Measurements from ENCODE around the gene NXNL1. TPM values are rescaled to one million over a fixed set of nuclear protein-coding genes. Genes with fewer than 3 reads are reported as not detected.

The NXNL1 gene
- total and polyA plus RNA-seq, 2 of the 13 experiments (the other 11 are each of a cell fraction or from before 2014, with no cell fraction given): not detected

- TF ChIP-seq, protein P1, sequence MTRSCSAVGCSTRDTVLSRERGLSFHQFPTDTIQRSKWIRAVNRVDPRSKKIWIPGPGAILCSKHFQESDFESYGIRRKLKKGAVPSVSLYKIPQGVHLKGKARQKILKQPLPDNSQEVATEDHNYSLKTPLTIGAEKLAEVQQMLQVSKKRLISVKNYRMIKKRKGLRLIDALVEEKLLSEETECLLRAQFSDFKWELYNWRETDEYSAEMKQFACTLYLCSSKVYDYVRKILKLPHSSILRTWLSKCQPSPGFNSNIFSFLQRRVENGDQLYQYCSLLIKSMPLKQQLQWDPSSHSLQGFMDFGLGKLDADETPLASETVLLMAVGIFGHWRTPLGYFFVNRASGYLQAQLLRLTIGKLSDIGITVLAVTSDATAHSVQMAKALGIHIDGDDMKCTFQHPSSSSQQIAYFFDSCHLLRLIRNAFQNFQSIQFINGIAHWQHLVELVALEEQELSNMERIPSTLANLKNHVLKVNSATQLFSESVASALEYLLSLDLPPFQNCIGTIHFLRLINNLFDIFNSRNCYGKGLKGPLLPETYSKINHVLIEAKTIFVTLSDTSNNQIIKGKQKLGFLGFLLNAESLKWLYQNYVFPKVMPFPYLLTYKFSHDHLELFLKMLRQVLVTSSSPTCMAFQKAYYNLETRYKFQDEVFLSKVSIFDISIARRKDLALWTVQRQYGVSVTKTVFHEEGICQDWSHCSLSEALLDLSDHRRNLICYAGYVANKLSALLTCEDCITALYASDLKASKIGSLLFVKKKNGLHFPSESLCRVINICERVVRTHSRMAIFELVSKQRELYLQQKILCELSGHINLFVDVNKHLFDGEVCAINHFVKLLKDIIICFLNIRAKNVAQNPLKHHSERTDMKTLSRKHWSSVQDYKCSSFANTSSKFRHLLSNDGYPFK (CRISPR knock-in tag; IDR thresholded peaks at IDR 0.05; ENCODE audit: borderline replicate concordance): peak; percentile 86; the same call in 1 of the 2 replicates
- TF ChIP-seq SMYD3 (CRISPR knock-in tag; IDR thresholded peaks at IDR 0.05): no peak
- peak; percentile 85 for TF ChIP-seq GATAD1 (CRISPR knock-in tag; IDR thresholded peaks at IDR 0.05)
- peak; percentile 70; the same call in 1 of the 3 replicates for TF ChIP-seq MXI1 (IDR thresholded peaks at IDR 0.05; ENCODE audit: borderline replicate concordance, low read depth, low read length)
- peak; percentile 48 to 60 for TF ChIP-seq POLR2A (IDR thresholded peaks at IDR 0.05; ENCODE audit: insufficient read depth in 1 of 2, low read depth in 2 of 2, low read length in 2 of 2)
- TF ChIP-seq MED13 (CRISPR knock-in tag; IDR thresholded peaks at IDR 0.05): no peak
- TF ChIP-seq STAG1 (CRISPR knock-in tag; IDR thresholded peaks at IDR 0.05): no peak
- no peak for TF ChIP-seq ZNF18 (CRISPR knock-in tag; IDR thresholded peaks at IDR 0.05; ENCODE audit: insufficient replicate concordance)
- peak; percentile 40 for TF ChIP-seq ZNF772 (CRISPR knock-in tag; IDR thresholded peaks at IDR 0.05)
- peak; percentile 52 for TF ChIP-seq SUZ12 (IDR thresholded peaks at IDR 0.05; ENCODE audit: low read depth, low read length)
- no peak for TF ChIP-seq RNF2 (conservative IDR thresholded peaks at IDR 0.05; ENCODE audit: low read depth)
- 0 out of 2 replicates have a peak, but pooled peaks have one; percentile 63 for TF ChIP-seq MIXL1 (CRISPR knock-in tag; IDR thresholded peaks at IDR 0.05)
- TF ChIP-seq TOPORS (CRISPR knock-in tag; IDR thresholded peaks at IDR 0.05): 0 out of 2 replicates have a peak, but pooled peaks have one; percentile 15
- TF ChIP-seq DNMT1 (CRISPR knock-in tag; IDR thresholded peaks at IDR 0.05): no peak
- TF ChIP-seq ZNF207 (IDR thresholded peaks at IDR 0.05; ENCODE audit: borderline replicate concordance): no peak
- TF ChIP-seq, protein P2, sequence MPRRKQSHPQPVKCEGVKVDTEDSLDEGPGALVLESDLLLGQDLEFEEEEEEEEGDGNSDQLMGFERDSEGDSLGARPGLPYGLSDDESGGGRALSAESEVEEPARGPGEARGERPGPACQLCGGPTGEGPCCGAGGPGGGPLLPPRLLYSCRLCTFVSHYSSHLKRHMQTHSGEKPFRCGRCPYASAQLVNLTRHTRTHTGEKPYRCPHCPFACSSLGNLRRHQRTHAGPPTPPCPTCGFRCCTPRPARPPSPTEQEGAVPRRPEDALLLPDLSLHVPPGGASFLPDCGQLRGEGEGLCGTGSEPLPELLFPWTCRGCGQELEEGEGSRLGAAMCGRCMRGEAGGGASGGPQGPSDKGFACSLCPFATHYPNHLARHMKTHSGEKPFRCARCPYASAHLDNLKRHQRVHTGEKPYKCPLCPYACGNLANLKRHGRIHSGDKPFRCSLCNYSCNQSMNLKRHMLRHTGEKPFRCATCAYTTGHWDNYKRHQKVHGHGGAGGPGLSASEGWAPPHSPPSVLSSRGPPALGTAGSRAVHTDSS (CRISPR knock-in tag; conservative IDR thresholded peaks at IDR 0.05): no peak
- no peak for TF ChIP-seq CBFB (CRISPR knock-in tag; IDR thresholded peaks at IDR 0.05)
- TF ChIP-seq ZKSCAN5 (CRISPR knock-in tag; IDR thresholded peaks at IDR 0.05): no peak
- TF ChIP-seq ZNF225 (CRISPR knock-in tag; IDR thresholded peaks at IDR 0.05): no peak
- TF ChIP-seq ZNF749 (CRISPR knock-in tag; IDR thresholded peaks at IDR 0.05; ENCODE audit: borderline replicate concordance): no peak
- TF ChIP-seq, protein P3, sequence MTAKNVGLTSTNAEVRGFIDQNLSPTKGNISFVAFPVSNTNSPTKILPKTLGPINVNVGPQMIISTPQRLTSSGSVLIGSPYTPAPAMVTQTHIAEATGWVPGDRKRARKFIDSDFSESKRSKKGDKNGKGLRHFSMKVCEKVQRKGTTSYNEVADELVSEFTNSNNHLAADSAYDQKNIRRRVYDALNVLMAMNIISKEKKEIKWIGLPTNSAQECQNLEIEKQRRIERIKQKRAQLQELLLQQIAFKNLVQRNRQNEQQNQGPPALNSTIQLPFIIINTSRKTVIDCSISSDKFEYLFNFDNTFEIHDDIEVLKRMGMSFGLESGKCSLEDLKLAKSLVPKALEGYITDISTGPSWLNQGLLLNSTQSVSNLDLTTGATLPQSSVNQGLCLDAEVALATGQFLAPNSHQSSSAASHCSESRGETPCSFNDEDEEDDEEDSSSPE (CRISPR knock-in tag; IDR thresholded peaks at IDR 0.05): peak; percentile 90
- TF ChIP-seq ZFP90 (CRISPR knock-in tag; IDR thresholded peaks at IDR 0.05; ENCODE audit: borderline replicate concordance): peak; percentile 86
Observed at GRCh38 chr19:17419621-17420474, 40.9 kb downstream of the NXNL1 start, which contains the start of gene MVB12A (continued).

Measured in HepG2 (cell line).